Body of pancreas (tissue), 4 donors: ENCODE results near the gene KATNB1. TPM values are rescaled to one million over a fixed set of nuclear protein-coding genes. Genes with fewer than 3 reads are reported as not detected.
A peak's percentile ranks its signal among the peaks of the same experiment; 100 is the strongest.

ENCODE experiments used
- ATAC-seq: fragments of 150-250 bp; one replicate; pipeline ENCODE4 v1.9.1; 2016
- DNase-seq, 4 donors: peaks; one replicate each; pipeline ENCODE4 v3.0.0-alpha.2; 2019
- H3K27ac ChIP-seq, 4 donors: fragments of 200-600 bp; sonication (generic); 1 replicate in 3 of 4; 2 replicates in 1 of 4; pipeline versions ENCODE4 v1.5.1 to v1.6.1; 2016 to 2019; ENCODE audit warnings: mild to moderate bottlenecking in 1 of 4, mixed read lengths in 1 of 4, moderate library complexity in 1 of 4
- H3K27me3 ChIP-seq, 2 donors: fragments of 200-600 bp; sonication (generic); one replicate each; pipeline ENCODE4 v1.6.0; 2016; ENCODE audit warnings: mild to moderate bottlenecking in 1 of 2
- H3K36me3 ChIP-seq, 2 donors: fragments of 200-600 bp; sonication (generic); replicated peaks in 1 of 2; 2 replicates each; pipeline ENCODE4 v1.5.1; 2016; ENCODE audit warnings: low read depth in 2 of 2; ENCODE audit not compliant: insufficient read depth in 1 of 2
- H3K4me1 ChIP-seq: fragments of 200-600 bp; sonication (generic); one replicate; pipeline ENCODE4 v1.6.0; 2016
- H3K4me3 ChIP-seq, 2 donors: fragments of 200-600 bp; sonication (generic); 1 replicate in 1 of 2; 2 replicates in 1 of 2; pipeline ENCODE4 v1.5.1; 2016 to 2019
- H3K9me3 ChIP-seq, 3 donors: fragments of 200-600 bp; sonication (generic); 1 replicate in 2 of 3; 2 replicates in 1 of 3; pipeline ENCODE4 v1.5.1; 2016
- CTCF ChIP-seq, 7 experiments: fragments of 450-650 bp in 4 of 7; fragments of 200-600 bp in 3 of 7; sonication (generic) in 3 of 7; IDR thresholded peaks; one replicate each; pipeline ENCODE4 v1.5.1; 2016 to 2019; ENCODE audit warnings: antibody characterized with exemption in 7 of 7
- POLR2A ChIP-seq, 3 donors: fragments of 450-650 bp; IDR thresholded peaks; one replicate each; pipeline ENCODE4 v1.6.1; 2016; ENCODE audit warnings: antibody characterized with exemption in 3 of 3, mild to moderate bottlenecking in 2 of 3
- WGBS, 2 donors: methylation state at CpG; one replicate each; pipeline ENCODE4 v1.1.5; 2017; 5-methylcytosine and 5-hydroxymethylcytosine counted together
- intact Hi-C: fragments of 100-400 bp; cut with DNase I; formaldehyde crosslinking; loops from one replicate; pipeline ENCODE4 v1.15.1; 2023
- total RNA-seq, 2 donors: library from RNA; depleted of rRNA; stranded (reverse); fragments of >200 nt; gene quantifications; one replicate each; pipeline ENCODE4 v1.1.0, GENCODE V29; 2016

Gene KATNB1
- total RNA-seq, 2 donors from 2014 or later: 13.7 to 14.2 TPM

- H3K4me1 ChIP-seq: peaks cover 78% of the 10 kb centered on the region
- DNase-seq (no peak), ATAC-seq (no peak)
- no peak for TF ChIP-seq CTCF (IDR thresholded peaks at IDR 0.05)
- TF ChIP-seq POLR2A (IDR thresholded peaks at IDR 0.05): no peak
- H3K4me3 ChIP-seq: peak overlapping the region; percentile 2 to 23
- no peaks in the 10 kb centered on the region for H3K9me3 ChIP-seq
- H3K36me3 ChIP-seq: no peaks in the 10 kb centered on the region
- intact Hi-C loops: no loop called here
- WGBS, 2 donors: 21 to 27% methylated on average over 6 to 16 of the region's 16 CpGs
- H3K27ac ChIP-seq: peak overlapping the region; percentile 93 to 96 (median 96)
- H3K27me3 ChIP-seq: no peaks in the 10 kb centered on the region
These were observed 62.8 kb downstream of the KATNB1 start for GRCh38 chr16:57798267-57798810.

DNA sequence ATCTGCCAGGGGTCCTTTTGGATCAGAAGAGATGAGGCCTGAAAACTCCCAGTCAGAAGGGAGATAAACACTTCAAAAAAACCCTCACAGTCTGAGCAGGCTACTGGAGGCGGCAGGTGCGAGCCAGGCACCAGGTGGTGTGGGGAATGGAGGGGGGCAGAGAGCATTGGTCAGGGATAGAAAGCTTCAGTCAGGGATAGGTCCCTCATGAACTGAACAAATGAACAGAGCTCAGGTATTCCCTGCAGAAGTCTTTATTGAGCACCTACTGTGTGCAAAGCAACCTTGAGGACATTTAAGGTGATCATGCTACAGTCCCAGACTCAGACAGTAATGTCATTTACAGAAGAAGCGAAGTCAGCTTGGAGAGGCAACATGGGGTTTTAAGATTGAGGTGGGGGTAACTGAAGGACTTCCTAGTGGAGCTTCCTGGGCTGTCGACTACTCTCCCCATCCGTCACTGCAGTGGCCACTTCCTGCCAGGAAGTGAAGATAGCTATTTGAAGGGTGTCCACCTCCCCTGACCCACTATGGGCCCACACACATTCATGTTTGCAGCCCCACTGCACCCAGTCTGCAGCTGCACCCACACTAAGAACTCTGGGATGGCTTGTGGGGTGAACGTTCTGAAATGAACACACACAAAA lies 63.5 kb downstream of the KATNB1 start:
- TF ChIP-seq POLR2A (IDR thresholded peaks at IDR 0.05): no peak
- no peak for TF ChIP-seq CTCF (IDR thresholded peaks at IDR 0.05)
- DNase-seq (peak in 1 of 4 donors; percentile 52), ATAC-seq (no peak)
- intact Hi-C loops: no loop called here
- H3K4me1 ChIP-seq: peaks cover 85% of the 10 kb centered on the region
- H3K27me3 ChIP-seq: no peaks in the 10 kb centered on the region
- WGBS, 2 donors: 24 to 26% methylated on average over 4 to 6 of the region's 6 CpGs
- peak overlapping the region; percentile 93 to 96 (median 96) for H3K27ac ChIP-seq
- no peaks in the 10 kb centered on the region for H3K9me3 ChIP-seq
- no peaks in the 10 kb centered on the region for H3K36me3 ChIP-seq
- H3K4me3 ChIP-seq: peak overlapping the region; percentile 2 to 23

DNA sequence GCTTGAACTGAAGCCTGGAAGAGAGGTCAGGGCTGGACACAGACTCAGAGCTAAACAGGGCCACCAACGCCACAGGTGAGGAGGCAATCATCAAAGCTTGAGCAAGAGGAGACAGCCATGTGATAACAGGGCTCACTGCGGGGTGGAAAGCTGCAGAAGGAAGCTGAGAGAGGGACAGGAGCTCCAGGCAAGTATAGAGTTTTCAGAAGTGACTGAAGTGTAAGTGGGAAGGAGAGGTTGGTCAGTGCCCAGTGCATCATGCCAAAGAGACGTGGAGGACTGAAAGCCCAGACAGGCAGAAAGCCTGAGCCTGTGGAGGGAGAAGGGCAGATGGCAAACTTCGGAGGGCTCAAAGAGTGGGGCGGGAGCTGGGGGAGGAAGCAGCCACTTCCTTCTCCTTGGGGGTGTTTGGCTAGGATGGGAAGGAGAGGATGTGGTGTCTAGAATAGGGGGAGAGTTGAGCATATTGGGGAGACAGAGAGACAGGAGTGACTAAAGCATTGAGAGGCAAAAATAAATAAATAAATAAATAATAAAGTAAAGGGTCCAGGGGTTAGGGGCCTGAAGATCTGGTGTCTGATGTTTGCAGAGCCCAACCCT lies 64.1 kb downstream of the KATNB1 start:
- H3K4me1 ChIP-seq: peaks cover 88% of the 10 kb centered on the region

GRCh38 chr16:57800200-57801097 lies 64.9 kb downstream of the KATNB1 start:
- Histone ChIP-seq H3K9me3 (no peaks in the 10 kb centered on the region), H3K36me3 (no peaks in the 10 kb centered on the region), H3K4me3 (no peak overlapping the region), H3K4me1 (peaks cover 88% of the 10 kb centered on the region), H3K27ac (peak overlapping the region; percentile 84 to 96 (median 90)), H3K27me3 (no peaks in the 10 kb centered on the region)
- WGBS, 2 donors: 18% methylated on average over 12 of the region's 12 CpGs
- DNase-seq (peak in 2 of 4 donors; percentile 42 to 44), ATAC-seq (no peak)
- TF ChIP-seq CTCF (IDR thresholded peaks at IDR 0.05) (no peak), POLR2A (IDR thresholded peaks at IDR 0.05) (no peak)
- intact Hi-C loops: no loop called here

More for the DNA sequence above, 64.1 kb downstream of the KATNB1 start:
- intact Hi-C loops: no loop called here
- Histone ChIP-seq H3K27me3 (no peaks in the 10 kb centered on the region), H3K9me3 (no peaks in the 10 kb centered on the region), H3K27ac (peak overlapping the region; percentile 93 to 96 (median 96)), H3K4me3 (no peak overlapping the region), H3K36me3 (no peaks in the 10 kb centered on the region)
- ATAC-seq (no peak), DNase-seq (no peak)
- WGBS, 2 donors: 9 to 23% methylated on average over 4 to 5 of the region's 5 CpGs
- TF ChIP-seq CTCF (IDR thresholded peaks at IDR 0.05): no peak
- TF ChIP-seq POLR2A (IDR thresholded peaks at IDR 0.05): no peak
